22Rv1 (cell line): ENCODE data around the gene ABHD6.

Source experiments
- CTCF ChIP-seq: fragments of 450-650 bp; IDR thresholded peaks from 2 replicates; pipeline ENCODE4 v1.5.1; 2017; ENCODE audit warnings: mild to moderate bottlenecking
- ZFX ChIP-seq: fragments of 450-650 bp; IDR thresholded peaks from 2 replicates; pipeline ENCODE4 v1.6.1; 2017; ENCODE audit warnings: antibody characterized with exemption, borderline replicate concordance

- TF ChIP-seq CTCF (no peak), ZFX (no peak)
Measured at GRCh38 chr3:58246148-58247047, 8.8 kb downstream of the ABHD6 start.
